ENCODE results near the gene TACC2. TPM values are rescaled to one million over a fixed set of nuclear protein-coding genes. Genes with fewer than 3 reads are reported as not detected.

The TACC2 gene
- total and polyA plus RNA-seq, 4 donors = 43.3 to 309 (median 127) TPM

GRCh38 chr10:122298598-122299301 is 309.8 kb downstream of the TACC2 start:
- Histone ChIP-seq H3K4me1 (ENCODE audit: control insufficient read depth in 5 of 5, insufficient read depth in 5 of 5, low read length in 5 of 5) (no peaks in the 10 kb centered on the region), H3K27me3 (ENCODE audit: control insufficient read depth in 3 of 3, insufficient read depth in 3 of 3, low read length in 2 of 3) (no peaks in the 10 kb centered on the region), H3K9ac (ENCODE audit: insufficient read depth in 1 of 2, low read length in 2 of 2) (no peak overlapping the region), H3K4me3 (no peak overlapping the region), H3K9me3 (ENCODE audit: control insufficient read depth in 4 of 4, insufficient read depth in 3 of 4, low read length in 3 of 4) (no peaks in the 10 kb centered on the region), H3K27ac (ENCODE audit: low read depth in 1 of 2, low read length in 1 of 2) (no peak overlapping the region), H3K36me3 (ENCODE audit: control insufficient read depth in 4 of 4, insufficient read depth in 4 of 4, low read length in 4 of 4) (no peaks in the 10 kb centered on the region)
- peak; percentile 79 to 87 (median 84) for DNase-seq
- WGBS, 2 donors = 27 to 29% methylated on average over 15 of the region's 15 CpGs
- TF ChIP-seq, protein P1, sequence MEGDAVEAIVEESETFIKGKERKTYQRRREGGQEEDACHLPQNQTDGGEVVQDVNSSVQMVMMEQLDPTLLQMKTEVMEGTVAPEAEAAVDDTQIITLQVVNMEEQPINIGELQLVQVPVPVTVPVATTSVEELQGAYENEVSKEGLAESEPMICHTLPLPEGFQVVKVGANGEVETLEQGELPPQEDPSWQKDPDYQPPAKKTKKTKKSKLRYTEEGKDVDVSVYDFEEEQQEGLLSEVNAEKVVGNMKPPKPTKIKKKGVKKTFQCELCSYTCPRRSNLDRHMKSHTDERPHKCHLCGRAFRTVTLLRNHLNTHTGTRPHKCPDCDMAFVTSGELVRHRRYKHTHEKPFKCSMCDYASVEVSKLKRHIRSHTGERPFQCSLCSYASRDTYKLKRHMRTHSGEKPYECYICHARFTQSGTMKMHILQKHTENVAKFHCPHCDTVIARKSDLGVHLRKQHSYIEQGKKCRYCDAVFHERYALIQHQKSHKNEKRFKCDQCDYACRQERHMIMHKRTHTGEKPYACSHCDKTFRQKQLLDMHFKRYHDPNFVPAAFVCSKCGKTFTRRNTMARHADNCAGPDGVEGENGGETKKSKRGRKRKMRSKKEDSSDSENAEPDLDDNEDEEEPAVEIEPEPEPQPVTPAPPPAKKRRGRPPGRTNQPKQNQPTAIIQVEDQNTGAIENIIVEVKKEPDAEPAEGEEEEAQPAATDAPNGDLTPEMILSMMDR (IDR thresholded peaks at IDR 0.05; ENCODE audit: control extremely low read depth, extremely low read depth) = peak; percentile 84
- ATAC-seq (ENCODE audit: insufficient read depth, low FRiP score) = peak; percentile 86

- H3K9ac ChIP-seq (ENCODE audit: insufficient read depth in 1 of 2, low read length in 2 of 2) = no peak overlapping the region
- H3K4me1 ChIP-seq (ENCODE audit: control insufficient read depth in 5 of 5, insufficient read depth in 5 of 5, low read length in 5 of 5) = no peaks in the 10 kb centered on the region
- no peak for ATAC-seq (ENCODE audit: insufficient read depth, low FRiP score)
- no peaks in the 10 kb centered on the region for H3K27me3 ChIP-seq (ENCODE audit: control insufficient read depth in 3 of 3, insufficient read depth in 3 of 3, low read length in 2 of 3)
- no peaks in the 10 kb centered on the region for H3K36me3 ChIP-seq (ENCODE audit: control insufficient read depth in 4 of 4, insufficient read depth in 4 of 4, low read length in 4 of 4)
- no peak overlapping the region for H3K4me3 ChIP-seq
- no peak for DNase-seq
- no peaks in the 10 kb centered on the region for H3K9me3 ChIP-seq (ENCODE audit: control insufficient read depth in 4 of 4, insufficient read depth in 3 of 4, low read length in 3 of 4)
- no peak overlapping the region for H3K27ac ChIP-seq (ENCODE audit: low read depth in 1 of 2, low read length in 1 of 2)
- TF ChIP-seq, protein P1 (IDR thresholded peaks at IDR 0.05; ENCODE audit: control extremely low read depth, extremely low read depth) = no peak
- WGBS, 2 donors = 90 to 91% methylated on average over 14 of the region's 14 CpGs
Measured at GRCh38 chr10:122299423-122300075, 310.6 kb downstream of the TACC2 start.

GRCh38 chr10:122301055-122301810 is 312.3 kb downstream of the TACC2 start:
- Histone ChIP-seq H3K4me3 (no peak overlapping the region), H3K36me3 (ENCODE audit: control insufficient read depth in 4 of 4, insufficient read depth in 4 of 4, low read length in 4 of 4) (no peaks in the 10 kb centered on the region), H3K9me3 (ENCODE audit: control insufficient read depth in 4 of 4, insufficient read depth in 3 of 4, low read length in 3 of 4) (no peaks in the 10 kb centered on the region), H3K27ac (ENCODE audit: low read depth in 1 of 2, low read length in 1 of 2) (no peak overlapping the region), H3K9ac (ENCODE audit: insufficient read depth in 1 of 2, low read length in 2 of 2) (no peak overlapping the region), H3K4me1 (ENCODE audit: control insufficient read depth in 5 of 5, insufficient read depth in 5 of 5, low read length in 5 of 5) (no peaks in the 10 kb centered on the region), H3K27me3 (ENCODE audit: control insufficient read depth in 3 of 3, insufficient read depth in 3 of 3, low read length in 2 of 3) (no peaks in the 10 kb centered on the region)
- ATAC-seq (ENCODE audit: insufficient read depth, low FRiP score) (no peak), DNase-seq (no peak)
- WGBS, 2 donors = 58 to 63% methylated on average over 12 of the region's 12 CpGs
- TF ChIP-seq, protein P1 (IDR thresholded peaks at IDR 0.05; ENCODE audit: control extremely low read depth, extremely low read depth) = no peak

All from lung (tissue), 12 donors.